Skeletal muscle tissue (tissue), 4 donors: ENCODE results near the gene RRAD. TPM values are rescaled to one million over a fixed set of nuclear protein-coding genes. Genes with fewer than 3 reads are reported as not detected.

Experiments used
- H3K27ac ChIP-seq: one replicate; pipeline ENCODE4 v1.7.0; 2013; ENCODE audit warnings: mild to moderate bottlenecking, low read depth, low read length, inconsistent platforms
- H3K27me3 ChIP-seq, 3 donors: one replicate each; pipeline ENCODE4 v1.7.0; 2013; ENCODE audit warnings: low read length in 3 of 3; ENCODE audit not compliant: control insufficient read depth in 3 of 3, insufficient read depth in 3 of 3
- H3K36me3 ChIP-seq, 3 donors: one replicate each; pipeline ENCODE4 v1.7.0; 2013; ENCODE audit warnings: low read length in 3 of 3; ENCODE audit not compliant: control insufficient read depth in 3 of 3, insufficient read depth in 3 of 3
- H3K4me1 ChIP-seq, 3 donors: one replicate each; pipeline ENCODE4 v1.7.0; 2013; ENCODE audit warnings: low read length in 3 of 3, mild to moderate bottlenecking in 3 of 3; ENCODE audit not compliant: control insufficient read depth in 3 of 3, insufficient read depth in 3 of 3
- H3K4me3 ChIP-seq, 3 donors: one replicate each; pipeline ENCODE4 v1.7.0; 2013; ENCODE audit warnings: low read length in 3 of 3
- H3K9ac ChIP-seq, 3 donors: one replicate each; pipeline ENCODE4 v1.7.0; 2013; ENCODE audit warnings: low read length in 3 of 3, mild to moderate bottlenecking in 3 of 3, moderate library complexity in 2 of 3, low read depth in 1 of 3
- H3K9me3 ChIP-seq, 3 donors: one replicate each; pipeline ENCODE4 v1.7.0; 2013; ENCODE audit warnings: low read length in 3 of 3; ENCODE audit not compliant: control insufficient read depth in 3 of 3
- total RNA-seq: library from RNA; depleted of rRNA; stranded (reverse); fragments of >200 nt; gene quantifications from one replicate; pipeline ENCODE4 v1.2.3, GENCODE V29; 2014
- donor health status: Osteomylitis.

Gene RRAD
- total RNA-seq, 1 donor from 2014 or later: 19.3 TPM

DNA sequence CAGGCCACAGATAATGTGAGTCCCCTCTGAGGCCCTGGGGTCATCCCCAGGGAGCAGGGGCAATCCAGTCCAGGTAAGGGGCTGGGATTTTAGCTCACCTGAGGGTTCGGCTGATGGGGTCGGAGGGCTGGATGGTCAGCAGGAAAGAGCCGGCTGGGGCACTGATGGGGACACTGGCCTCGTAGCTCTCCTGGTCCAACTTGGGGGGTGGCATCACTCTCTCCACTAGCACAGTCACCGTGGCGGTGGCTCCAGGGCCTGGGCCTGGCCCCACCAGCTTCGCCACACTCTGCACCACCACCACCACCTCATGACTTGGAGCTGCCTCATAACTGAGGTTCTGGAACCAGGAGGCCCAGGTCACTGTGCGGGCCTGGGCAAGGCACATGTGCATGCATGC is 13.5 kb downstream of the RRAD start:
- Histone ChIP-seq H3K4me1 (peaks cover 14 to 21% (median 15%) of the 10 kb centered on the region in 3 donors), H3K9ac (no peak overlapping the region), H3K27ac (no peak overlapping the region), H3K4me3 (no peak overlapping the region), H3K36me3 (no peaks in the 10 kb centered on the region), H3K9me3 (no peaks in the 10 kb centered on the region), H3K27me3 (peaks cover 0 to 3% (median 0%) of the 10 kb centered on the region in 3 donors)

DNA sequence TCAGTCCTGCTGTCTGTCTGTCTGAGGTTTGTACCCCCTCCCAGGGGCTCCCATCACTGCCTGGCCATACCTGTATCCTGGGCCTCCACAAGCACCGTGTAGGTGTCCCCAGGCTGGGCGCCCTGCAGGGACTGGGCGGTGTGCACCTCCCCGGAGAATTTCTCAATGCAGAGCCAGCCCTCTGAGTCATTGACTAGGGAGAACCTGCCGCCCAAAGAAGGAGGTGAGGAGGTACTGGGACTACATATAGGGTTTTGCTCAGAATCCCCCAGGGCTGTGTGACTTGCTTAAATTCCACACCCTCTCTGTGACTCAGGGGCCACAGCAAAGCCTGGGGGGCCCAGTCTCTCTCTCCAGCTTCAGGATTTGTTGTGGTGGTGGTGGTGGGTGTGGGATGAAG is 14.2 kb downstream of the RRAD start:
- Histone ChIP-seq H3K9me3 (no peaks in the 10 kb centered on the region), H3K4me3 (no peak overlapping the region), H3K27ac (no peak overlapping the region), H3K9ac (no peak overlapping the region), H3K36me3 (no peaks in the 10 kb centered on the region), H3K4me1 (peaks cover 15 to 28% (median 15%) of the 10 kb centered on the region in 3 donors), H3K27me3 (peaks cover 0 to under 1% (median 0%) of the 10 kb centered on the region in 3 donors)

- Histone ChIP-seq H3K4me3 (no peak overlapping the region), H3K27ac (no peak overlapping the region), H3K27me3 (no peaks in the 10 kb centered on the region), H3K9me3 (no peaks in the 10 kb centered on the region), H3K4me1 (peaks cover 20 to 35% (median 21%) of the 10 kb centered on the region in 3 donors), H3K9ac (no peak overlapping the region), H3K36me3 (no peaks in the 10 kb centered on the region)
Measured at GRCh38 chr16:66910175-66910940, 15.0 kb downstream of the RRAD start.

GRCh38 chr16:66908762-66909559 is 16.4 kb downstream of the RRAD start:
- Histone ChIP-seq H3K9ac (no peak overlapping the region), H3K4me1 (peaks cover 31 to 42% (median 33%) of the 10 kb centered on the region in 3 donors), H3K27me3 (no peaks in the 10 kb centered on the region), H3K36me3 (no peaks in the 10 kb centered on the region), H3K27ac (no peak overlapping the region), H3K4me3 (no peak overlapping the region), H3K9me3 (no peaks in the 10 kb centered on the region)

DNA sequence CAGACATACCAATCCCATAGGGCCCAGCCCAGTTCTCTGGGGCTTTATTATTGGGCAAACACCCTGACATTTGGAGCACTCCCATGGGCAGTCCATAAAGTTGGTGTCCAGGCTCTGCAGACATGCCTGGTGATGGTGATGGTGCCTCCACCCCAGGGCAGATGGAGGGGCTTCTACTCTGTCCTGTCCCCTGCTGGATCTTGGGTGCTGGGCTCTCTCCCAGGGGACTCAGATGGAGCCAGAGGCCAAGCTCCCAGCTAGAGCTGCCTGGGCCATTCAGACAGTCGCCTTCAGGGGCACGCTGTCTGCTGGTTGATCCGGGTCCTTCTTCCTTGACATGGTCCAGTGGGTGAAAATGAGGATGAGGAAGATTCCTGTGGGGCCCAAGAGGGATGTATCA is 17.2 kb downstream of the RRAD start:
- Histone ChIP-seq H3K9me3 (no peaks in the 10 kb centered on the region), H3K4me3 (no peak overlapping the region), H3K27me3 (no peaks in the 10 kb centered on the region), H3K27ac (no peak overlapping the region), H3K4me1 (peaks cover 34 to 42% (median 36%) of the 10 kb centered on the region in 3 donors), H3K9ac (no peak overlapping the region), H3K36me3 (no peaks in the 10 kb centered on the region)

DNA sequence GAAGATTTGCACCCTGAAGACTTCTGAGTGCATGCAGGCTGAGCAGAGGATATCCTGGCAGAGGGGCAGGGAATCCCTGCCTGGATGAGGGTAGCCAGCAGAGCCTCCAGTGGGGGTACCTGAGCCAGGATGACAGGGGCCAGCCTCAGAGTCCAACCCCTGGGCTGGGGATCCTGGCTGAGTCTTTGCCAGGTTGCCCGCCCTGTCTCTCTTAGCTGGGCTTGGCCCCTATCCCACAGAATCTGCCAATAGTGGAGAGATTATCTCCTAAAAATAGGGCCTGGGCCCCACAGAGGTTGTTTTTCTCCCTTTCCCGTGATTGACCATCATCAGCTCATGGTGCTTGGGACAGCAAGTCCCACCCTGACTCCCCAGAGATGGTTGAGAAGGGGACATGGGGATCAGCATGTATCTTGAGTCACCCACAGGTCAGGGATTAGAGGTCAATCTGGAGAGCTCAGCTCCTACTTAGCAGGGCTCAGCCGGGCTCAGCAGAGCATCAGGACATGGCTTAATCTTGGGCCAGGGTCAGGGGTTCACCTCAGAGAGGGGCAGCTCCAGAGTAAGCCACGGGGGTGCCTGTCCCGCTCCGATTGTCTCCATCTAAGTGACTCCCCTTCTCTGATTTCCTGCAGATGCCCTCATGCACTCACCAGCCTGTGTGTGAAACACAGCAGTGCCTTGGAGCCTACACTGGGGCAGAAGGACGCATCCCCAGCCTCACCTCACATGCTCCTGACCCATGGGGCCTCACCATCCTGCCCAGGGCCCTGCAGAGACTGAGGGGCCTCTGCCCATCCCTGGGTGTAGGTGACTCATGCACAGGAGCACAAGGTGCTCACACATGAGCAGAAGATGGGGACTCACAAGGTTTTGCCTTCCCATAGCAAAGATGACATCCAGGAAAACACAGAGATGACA is 18.2 kb downstream of the RRAD start:
- Histone ChIP-seq H3K27ac (no peak overlapping the region), H3K36me3 (no peaks in the 10 kb centered on the region), H3K9me3 (no peaks in the 10 kb centered on the region), H3K4me1 (peaks cover 43 to 49% (median 46%) of the 10 kb centered on the region in 3 donors), H3K9ac (no peak overlapping the region), H3K4me3 (no peak overlapping the region), H3K27me3 (no peaks in the 10 kb centered on the region)

- peaks cover 56 to 62% (median 59%) of the 10 kb centered on the region in 3 donors for H3K4me1 ChIP-seq
- H3K27ac ChIP-seq: peak overlapping the region; percentile 93
- no peaks in the 10 kb centered on the region for H3K9me3 ChIP-seq
- H3K4me3 ChIP-seq: peak overlapping the region in 1 of 3 donors; percentile 59
- no peaks in the 10 kb centered on the region for H3K36me3 ChIP-seq
- no peaks in the 10 kb centered on the region for H3K27me3 ChIP-seq
- H3K9ac ChIP-seq: peak overlapping the region in 2 of 3 donors; percentile 14 to 62
Measured at GRCh38 chr16:66905633-66906539, 19.4 kb downstream of the RRAD start.

DNA sequence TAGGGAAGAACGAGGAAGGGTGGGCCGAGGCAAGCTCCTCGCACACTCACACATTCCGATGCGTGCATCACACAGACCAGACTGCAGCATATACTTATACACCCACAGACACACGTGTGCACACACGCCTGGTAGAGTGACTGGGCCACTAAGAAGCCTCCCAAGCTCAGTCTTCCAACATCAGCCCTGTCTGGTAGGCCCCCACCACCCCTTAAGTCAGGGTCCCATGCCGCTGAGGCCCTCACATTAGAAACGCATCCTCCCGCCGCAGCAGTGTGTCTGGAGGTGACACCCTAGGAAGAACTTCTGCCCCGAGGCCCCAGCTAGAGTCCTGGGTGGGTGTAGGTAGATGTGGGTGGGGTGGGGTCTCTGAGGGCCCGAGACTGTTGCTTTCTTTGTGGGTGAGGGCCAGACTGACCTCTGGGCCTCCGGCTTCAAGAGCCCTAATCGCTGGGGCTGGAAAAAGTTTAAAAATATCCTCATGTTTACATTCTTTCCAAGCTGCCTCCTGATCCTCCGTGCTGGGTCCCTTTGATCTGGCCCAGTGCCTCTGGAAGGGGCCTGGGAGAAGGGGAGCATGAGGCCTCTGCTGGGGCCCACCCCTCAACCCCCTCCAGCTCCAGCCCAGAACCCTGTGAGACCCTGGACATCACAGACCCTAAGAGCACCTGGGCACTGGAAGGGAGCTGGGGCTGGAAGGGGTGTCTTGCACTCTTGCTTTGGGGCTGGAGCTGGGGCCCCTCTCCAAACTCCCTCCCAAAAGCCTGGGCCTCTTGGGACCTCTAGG is 20.3 kb downstream of the RRAD start:
- H3K27ac ChIP-seq: peak overlapping the region; percentile 93

More for the DNA sequence above, 20.3 kb downstream of the RRAD start:
- Histone ChIP-seq H3K36me3 (no peaks in the 10 kb centered on the region), H3K9me3 (no peaks in the 10 kb centered on the region), H3K4me1 (peaks cover 64 to 70% (median 67%) of the 10 kb centered on the region in 3 donors), H3K4me3 (peak overlapping the region in 2 of 3 donors; percentile 41 to 59), H3K9ac (peak overlapping the region in 2 of 3 donors; percentile 48 to 62), H3K27me3 (no peaks in the 10 kb centered on the region)
